ENCODE data around the gene OTOG. TPM values are rescaled to one million over a fixed set of nuclear protein-coding genes. Genes with fewer than 3 reads are reported as not detected.

The OTOG gene
- total RNA-seq, 1 donor from 2014 or later: not detected

GRCh38 chr11:17508306-17508705 is 38.8 kb upstream of the OTOG start:
- Histone ChIP-seq H3K4me1 (peaks cover 19% of the 10 kb centered on the region), H3K36me3 (no peaks in the 10 kb centered on the region), H3K27me3 (ENCODE audit: low read depth) (peaks cover 7% of the 10 kb centered on the region), H3K9me3 (replicated peaks) (no peaks in the 10 kb centered on the region), H3K4me3 (no peak overlapping the region), H3K27ac (replicated peaks) (no peak overlapping the region)
- intact Hi-C loops (cut with micrococcal nuclease): no loop called here
- TF ChIP-seq CTCF (IDR thresholded peaks at IDR 0.05; ENCODE audit: borderline replicate concordance): no peak
- no peak for DNase-seq

GRCh38 chr11:17508791-17509190 is 38.3 kb upstream of the OTOG start:
- peaks cover 7% of the 10 kb centered on the region for H3K27me3 ChIP-seq (ENCODE audit: low read depth)
- no peak for DNase-seq
- no peaks in the 10 kb centered on the region for H3K9me3 ChIP-seq (replicated peaks)
- no peaks in the 10 kb centered on the region for H3K36me3 ChIP-seq
- H3K4me1 ChIP-seq: peaks cover 19% of the 10 kb centered on the region
- H3K4me3 ChIP-seq: no peak overlapping the region
- TF ChIP-seq CTCF (IDR thresholded peaks at IDR 0.05; ENCODE audit: borderline replicate concordance): no peak
- intact Hi-C loops (cut with micrococcal nuclease): no loop called here
- H3K27ac ChIP-seq (replicated peaks): no peak overlapping the region

GRCh38 chr11:17510507-17511206 is 36.4 kb upstream of the OTOG start:
- peaks cover 19% of the 10 kb centered on the region for H3K4me1 ChIP-seq
- no peak for DNase-seq
- no peak for TF ChIP-seq CTCF (IDR thresholded peaks at IDR 0.05; ENCODE audit: borderline replicate concordance)
- peaks cover 7% of the 10 kb centered on the region for H3K27me3 ChIP-seq (ENCODE audit: low read depth)
- no peak overlapping the region for H3K27ac ChIP-seq (replicated peaks)
- no peak overlapping the region for H3K4me3 ChIP-seq
- H3K36me3 ChIP-seq: no peaks in the 10 kb centered on the region
- H3K9me3 ChIP-seq (replicated peaks): no peaks in the 10 kb centered on the region
- intact Hi-C loops (cut with micrococcal nuclease): no loop called here

GRCh38 chr11:17511571-17511970 is 35.5 kb upstream of the OTOG start:
- Histone ChIP-seq H3K27me3 (ENCODE audit: low read depth) (peaks cover 7% of the 10 kb centered on the region), H3K4me3 (no peak overlapping the region), H3K4me1 (peaks cover 19% of the 10 kb centered on the region), H3K36me3 (no peaks in the 10 kb centered on the region), H3K27ac (replicated peaks) (no peak overlapping the region), H3K9me3 (replicated peaks) (no peaks in the 10 kb centered on the region)
- no peak for TF ChIP-seq CTCF (IDR thresholded peaks at IDR 0.05; ENCODE audit: borderline replicate concordance)
- intact Hi-C loops (cut with micrococcal nuclease): no loop called here
- no peak for DNase-seq

GRCh38 chr11:17512101-17512500 is 35.0 kb upstream of the OTOG start:
- Histone ChIP-seq H3K36me3 (no peaks in the 10 kb centered on the region), H3K27me3 (ENCODE audit: low read depth) (peaks cover 10% of the 10 kb centered on the region), H3K4me3 (no peak overlapping the region), H3K4me1 (peaks cover 19% of the 10 kb centered on the region), H3K27ac (replicated peaks) (no peak overlapping the region), H3K9me3 (replicated peaks) (no peaks in the 10 kb centered on the region)
- no peak for DNase-seq
- no peak for TF ChIP-seq CTCF (IDR thresholded peaks at IDR 0.05; ENCODE audit: borderline replicate concordance)
- intact Hi-C loops (cut with micrococcal nuclease): no loop called here

Data from left ventricle myocardium inferior (tissue), 1 donor.